Fibroblast of lung (primary cell): ENCODE data around the gene TPRX1.
"Not testable (repeated sequence)": the region's sequence is repeated elsewhere in the genome, so short reads cannot be mapped to it uniquely, and the experiment has no call there.

Experiments used
- CTCF ChIP-seq, 2 donors: IDR thresholded peaks in 1 of 2; conservative IDR thresholded peaks in 1 of 2; 1 replicate in 1 of 2; 2 replicates in 1 of 2; pipeline ENCODE4 v1.5.1; 2011 to 2012; ENCODE audit warnings: low read length in 2 of 2, control low read depth in 1 of 2, inconsistent platforms in 1 of 2, low read depth in 1 of 2, mild to moderate bottlenecking in 1 of 2
- EZH2 ChIP-seq: IDR thresholded peaks from 2 replicates; pipeline ENCODE4 v1.5.1; 2012; ENCODE audit warnings: low read length, control low read depth, mild to moderate bottlenecking; ENCODE audit errors: missing control alignments

- not testable (repeated sequence) for TF ChIP-seq CTCF (conservative IDR thresholded peaks at IDR 0.05 in 1 of 2, IDR thresholded peaks at IDR 0.05 in 1 of 2; ENCODE audit: low read depth in 1 of 2, low read length in 2 of 2); EZH2
Observed at GRCh38 chr19:47787307-47787706, 17.0 kb downstream of the TPRX1 start.
